Endothelial cell of umbilical vein (primary cell): ENCODE results near the gene RIBC2. TPM values are rescaled to one million over a fixed set of nuclear protein-coding genes. Genes with fewer than 3 reads are reported as not detected.

Experiments
- BruUV-seq: library from RNA; stranded (reverse); fragments of 400-500 nt; replicated peaks from 2 replicates; lab custom pipeline; 2021; lab: Mats Ljungman, UMichigan
- CTCF ChIA-PET: fragments of 300-600, 350-600 bp; sonication (Branson Sonifier 250); formaldehyde crosslinking; loops from one replicate; lab custom pipeline; 2021; ENCODE audit warnings: antibody characterized with exemption, inconsistent platforms; lab: Charles Lee
- POLR2A ChIA-PET: fragments of 300-600, 350-600 bp; sonication (Branson Sonifier 250); formaldehyde crosslinking; loops from one replicate; lab custom pipeline; 2021; ENCODE audit warnings: antibody characterized with exemption, inconsistent platforms; lab: Charles Lee
- DNase-seq: peaks from one replicate; pipeline ENCODE4 v3.0.0-alpha.2; 2011; ENCODE audit warnings: low read depth, low spot score
- FAIRE-seq: peaks from 2 replicates; lab custom pipeline; 2011; peaks lifted over from hg19 to GRCh38; lab: Jason Lieb, UNC
- H2AFZ ChIP-seq: 2 replicates; pipeline ENCODE4 v1.6.0; 2012; ENCODE audit warnings: low read depth, low read length, control low read depth, inconsistent platforms
- H3K27ac ChIP-seq: 2 replicates; pipeline ENCODE4 v1.5.1; 2011; ENCODE audit warnings: low read depth, mild to moderate bottlenecking, control low read depth, low read length, moderate library complexity; ENCODE audit not compliant: insufficient read depth
- H3K27me3 ChIP-seq, 2 experiments: 2 replicates each; pipeline versions ENCODE4 v1.6.0 to v1.6.1; 2011; ENCODE audit warnings: low read length in 2 of 2, mixed read lengths in 1 of 2; ENCODE audit not compliant: control insufficient read depth in 2 of 2, insufficient read depth in 2 of 2
- H3K36me3 ChIP-seq, 2 experiments: 2 replicates in 1 of 2; 3 replicates in 1 of 2; pipeline ENCODE4 v1.5.1; 2011; ENCODE audit warnings: low read length in 2 of 2, mild to moderate bottlenecking in 1 of 2, moderate library complexity in 1 of 2; ENCODE audit not compliant: control insufficient read depth in 2 of 2, insufficient read depth in 2 of 2; ENCODE audit errors: extremely low read depth in 1 of 2
- H3K4me1 ChIP-seq: 3 replicates; pipeline ENCODE4 v1.5.1; 2011; ENCODE audit warnings: mild to moderate bottlenecking, low read length; ENCODE audit not compliant: control insufficient read depth, insufficient read depth; ENCODE audit errors: extremely low read depth
- H3K4me2 ChIP-seq: 2 replicates; pipeline ENCODE4 v1.6.1; 2011; ENCODE audit warnings: low read length, control low read depth, mixed read lengths; ENCODE audit not compliant: insufficient read depth
- H3K4me3 ChIP-seq, 3 experiments: fragments of 200-600 bp in 1 of 3; sonication (generic), shearing (Covaris generic) in 1 of 3; replicated peaks in 1 of 3; 2 replicates each; pipeline ENCODE4 v1.5.1; 2011 to 2016; ENCODE audit warnings: control low read depth in 3 of 3, low read length in 3 of 3, mild to moderate bottlenecking in 2 of 3, inconsistent platforms in 1 of 3, low read depth in 1 of 3, moderate library complexity in 1 of 3; ENCODE audit not compliant: insufficient read depth in 1 of 3
- H3K79me2 ChIP-seq: 2 replicates; pipeline ENCODE4 v1.6.0; 2012; ENCODE audit warnings: low read length, inconsistent platforms; ENCODE audit not compliant: control insufficient read depth, insufficient read depth
- H3K9ac ChIP-seq: replicated peaks from 2 replicates; pipeline ENCODE3; 2011; ENCODE audit warnings: low read length, control low read depth; ENCODE audit not compliant: insufficient read depth; ENCODE audit errors: extremely low read depth
- H3K9me1 ChIP-seq: replicated peaks from 3 replicates; pipeline ENCODE4 v1.6.0; 2011; ENCODE audit warnings: mild to moderate bottlenecking, low read length; ENCODE audit not compliant: control insufficient read depth, insufficient read depth; ENCODE audit errors: extremely low read depth
- H3K9me3 ChIP-seq: replicated peaks from 2 replicates; pipeline ENCODE4 v1.5.1; 2012; ENCODE audit warnings: low read length, inconsistent platforms; ENCODE audit not compliant: control insufficient read depth, insufficient read depth
- H4K20me1 ChIP-seq: replicated peaks from 2 replicates; pipeline ENCODE3; 2011; ENCODE audit warnings: mild to moderate bottlenecking, low read length; ENCODE audit not compliant: control insufficient read depth, insufficient read depth; ENCODE audit errors: extremely low read depth
- CTCF ChIP-seq, 2 donors: IDR thresholded peaks; 1 replicate in 1 of 2; 2 replicates in 1 of 2; pipeline ENCODE4 v1.5.1; 2011; ENCODE audit warnings: low read length in 2 of 2, mild to moderate bottlenecking in 2 of 2, moderate library complexity in 2 of 2, control low read depth in 1 of 2, inconsistent platforms in 1 of 2, low read depth in 1 of 2; ENCODE audit not compliant: insufficient read depth in 1 of 2; ENCODE audit errors: extremely low read depth in 1 of 2
- FOS ChIP-seq: IDR thresholded peaks from 2 replicates; pipeline ENCODE4 v1.6.1; 2011; ENCODE audit warnings: mild to moderate bottlenecking, low read length, moderate library complexity, borderline replicate concordance; ENCODE audit not compliant: insufficient read depth
- JUN ChIP-seq: IDR thresholded peaks from 2 replicates; pipeline ENCODE4 v1.6.1; 2011; ENCODE audit warnings: borderline replicate concordance, low read depth; ENCODE audit not compliant: insufficient read length, insufficient read depth
- MAX ChIP-seq: IDR thresholded peaks from 2 replicates; pipeline ENCODE4 v1.6.1; 2011; ENCODE audit not compliant: insufficient read depth, insufficient read length
- MYC ChIP-seq: IDR thresholded peaks from one replicate; pipeline ENCODE4 v1.6.1; 2011; ENCODE audit warnings: mild to moderate bottlenecking, low read depth, low read length
- POLR2A ChIP-seq: IDR thresholded peaks from 2 replicates; pipeline ENCODE4 v1.6.1; 2012; ENCODE audit warnings: low read depth, mild to moderate bottlenecking, control low read depth, low read length
- dilution Hi-C: fragments of 300-500 bp; cut with MboI; formaldehyde crosslinking; loops from one replicate; pipeline ENCODE4 v1.15.0; 2019; ENCODE audit warnings: low sequenced_read_pairs; ENCODE audit not compliant: extremely low pct_ligation_motif_present
- intact Hi-C: fragments of 100-400 bp; cut with micrococcal nuclease; formaldehyde crosslinking; loops from one replicate; pipeline ENCODE4 v1.10.0; 2022
- polyA plus RNA-seq, 4 experiments: library from polyadenylated mRNA; depleted of rRNA in 3 of 4; stranded (reverse) in 3 of 4; unstranded in 1 of 4; fragments of >200 nt; gene quantifications; 2 replicates each; pipeline versions ENCODE4 v1.2.1 to v1.2.3, GENCODE V29; 2011 to 2012; ENCODE audit warnings: missing spikeins in 1 of 4
- total RNA-seq: library from RNA; stranded (reverse); gene quantifications from 2 replicates; pipeline ENCODE4 v1.2.3, GENCODE V29; 2021

RIBC2 gene
- total and polyA plus RNA-seq, 2 donors (not counting 3 experiments of a cell fraction or from before 2014, with no cell fraction given), result 1.2 to 5.7 TPM

GRCh38 chr22:45429981-45430775 is 16.7 kb downstream of the RIBC2 start:
- DNase-seq (no peak), FAIRE-seq (no peak)
- Histone ChIP-seq H4K20me1 (no peaks in the 10 kb centered on the region), H3K36me3 (no peaks in the 10 kb centered on the region), H3K4me1 (peaks cover 2% of the 10 kb centered on the region), H3K4me3 (no peak overlapping the region), H3K27me3 (no peaks in the 10 kb centered on the region), H3K79me2 (no peaks in the 10 kb centered on the region), H2AFZ (no peak overlapping the region), H3K4me2 (no peak overlapping the region), H3K9ac (no peak overlapping the region), H3K27ac (no peak overlapping the region), H3K9me1 (no peaks in the 10 kb centered on the region), H3K9me3 (no peaks in the 10 kb centered on the region)
- BruUV-seq, result no TSS peak
- POLR2A ChIA-PET, result no interaction called here
- CTCF ChIA-PET, result interaction anchor here (0.9 to 1.4 kb wide), 3 partner anchors 11 to 16 kb away, joined by 3 to 4 read pairs (median 3); no protein-coding TSS in a partner anchor
- dilution Hi-C loops, result no loop called here
- intact Hi-C loops, result no loop called here
- TF ChIP-seq POLR2A (no peak), MYC (no peak), JUN (no peak), MAX (no peak), CTCF (IDR thresholded peaks at IDR 0.05; ENCODE audit: extremely low read depth in 1 of 2, insufficient read depth in 1 of 2, low read depth in 1 of 2, low read length in 2 of 2) (no peak), FOS (no peak)
